GM10248 (cell line): ENCODE measurements around the gene TLR9.

Experiments
- CTCF ChIA-PET: fragments of 300-600 bp; sonication (Branson Sonifier 250); formaldehyde crosslinking; extraction: SDS; loops from one replicate; lab custom pipeline; 2021; ENCODE audit warnings: antibody characterized with exemption; lab: Yijun Ruan, JAX
- POLR2A ChIA-PET: fragments of 350-650 bp; sonication (Branson Sonifier 250); formaldehyde crosslinking; extraction: SDS; loops from one replicate; lab custom pipeline; 2020; ENCODE audit warnings: antibody characterized with exemption; lab: Yijun Ruan, JAX
- DNase-seq: peaks from one replicate; pipeline ENCODE4 v3.0.0; 2012; ENCODE audit errors: extremely low spot score
- CTCF ChIP-seq: IDR thresholded peaks from 2 replicates; pipeline ENCODE4 v1.5.1; 2012; ENCODE audit warnings: mild to moderate bottlenecking, low read depth; ENCODE audit errors: extremely low read depth, missing control alignments, control extremely low read depth

TLR9 gene

GRCh38 chr3:52230889-52231499 is 5.5 kb upstream of the TLR9 start:
- ChIA-PET POLR2A (no interaction called here), CTCF (interaction anchor here (0.6 to 5.4 kb wide), 32 partner anchors 12 to 216 kb away, joined by 3 to 98 read pairs (median 6); partner anchors contain the start of genes DNAH1, GLYCTK, PPM1M and SEMA3G)
- no peak for TF ChIP-seq CTCF
- no peak for DNase-seq

GRCh38 chr3:52230461-52230860 is 5.0 kb upstream of the TLR9 start:
- ChIA-PET CTCF (interaction anchor here (0.9 to 5.4 kb wide), 21 partner anchors 11 to 216 kb away, joined by 3 to 98 read pairs (median 8); partner anchors contain the start of genes GLYCTK, PPM1M, SEMA3G and WDR82), POLR2A (no interaction called here)
- DNase-seq, result no peak
- no peak for TF ChIP-seq CTCF

GRCh38 chr3:52229656-52230055 is 4.2 kb upstream of the TLR9 start:
- POLR2A ChIA-PET, result interaction anchor here (0.7 to 0.9 kb wide), 2 partner anchors 9 to 10 kb away, joined by 3 to 6 read pairs; partner anchors contain the start of gene TWF2

GRCh38 chr3:52228751-52229291 is 3.4 kb upstream of the TLR9 start:
- POLR2A ChIA-PET, result interaction anchor here (0.7 to 0.9 kb wide), 2 partner anchors 9 to 10 kb away, joined by 3 to 6 read pairs; partner anchors contain the start of gene TWF2
- no peak for TF ChIP-seq CTCF
- no peak for DNase-seq
- CTCF ChIA-PET, result interaction anchor here (1.3 to 5.4 kb wide), 5 partner anchors 10 to 110 kb away, joined by 3 to 98 read pairs (median 44); partner anchors contain the start of gene WDR82

More at GRCh38 chr3:52229656-52230055, 4.2 kb upstream of the TLR9 start:
- no peak for TF ChIP-seq CTCF
- CTCF ChIA-PET, result interaction anchor here (1.3 to 5.4 kb wide), 5 partner anchors 11 to 110 kb away, joined by 3 to 98 read pairs (median 44); partner anchors contain the start of gene WDR82
- DNase-seq, result no peak

GRCh38 chr3:52228266-52228665 is 2.8 kb upstream of the TLR9 start:
- no peak for DNase-seq
- CTCF ChIA-PET, result interaction anchor here (5.4 kb wide), 1 partner anchor 111 kb away, joined by 50 read pairs; no protein-coding TSS in a partner anchor
- POLR2A ChIA-PET, result no interaction called here

More at GRCh38 chr3:52228266-52228665, 2.8 kb upstream of the TLR9 start:
- no peak for TF ChIP-seq CTCF
